Measurements from ENCODE around the gene GPR55.
"Not testable (repeated sequence)": the region's sequence is repeated elsewhere in the genome, so short reads cannot be mapped to it uniquely, and the experiment has no call there.

The GPR55 gene

DNA sequence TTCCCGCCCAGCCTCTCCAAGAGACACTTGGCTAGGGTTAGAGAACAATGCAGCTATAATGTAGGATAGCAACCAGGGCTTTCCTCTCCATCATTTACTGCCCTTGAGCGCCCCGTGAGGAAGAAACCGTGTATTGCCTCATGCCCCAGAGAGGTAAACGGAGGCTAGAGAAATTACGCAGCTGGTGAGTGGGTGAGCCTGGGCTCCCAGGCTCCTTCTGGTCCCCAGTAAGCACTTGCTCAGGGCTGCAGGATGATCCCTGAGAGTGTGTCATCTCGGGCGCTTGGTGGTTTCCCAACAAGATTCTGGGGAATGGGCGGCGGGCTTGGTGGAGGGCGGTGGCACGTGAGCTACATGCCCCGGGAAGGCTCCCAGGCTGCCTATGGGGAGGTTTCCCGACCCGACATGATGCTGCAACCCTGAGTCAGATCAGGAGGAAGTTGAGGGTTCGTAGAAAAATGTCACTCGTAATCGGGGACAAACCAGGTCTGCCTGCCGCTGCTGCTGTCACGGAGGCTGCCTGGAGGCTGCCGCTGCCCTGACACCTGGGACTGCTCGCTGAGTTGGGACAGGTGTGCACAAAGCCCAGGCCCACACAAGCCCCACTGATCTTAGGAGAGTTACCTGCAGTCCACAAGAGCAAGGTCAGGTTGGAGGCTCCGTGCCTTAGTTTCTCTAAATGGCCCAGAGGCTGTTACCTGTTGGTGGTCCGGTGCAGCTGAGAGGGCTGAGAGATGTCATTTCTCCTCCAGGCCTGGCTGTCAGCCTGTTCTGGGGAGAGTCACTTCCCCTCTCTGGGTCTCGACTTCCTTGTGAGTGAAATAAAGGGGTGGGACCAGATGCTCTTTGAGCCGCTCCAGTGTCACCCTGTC lies at the start of gene GPR55:
GPR55 (minus strand) TSS at position 773 of the 872 bp plus-strand sequence. CDS start 14,280 bp downstream, outside the sequence.
- DNase-seq: no peak

DNA sequence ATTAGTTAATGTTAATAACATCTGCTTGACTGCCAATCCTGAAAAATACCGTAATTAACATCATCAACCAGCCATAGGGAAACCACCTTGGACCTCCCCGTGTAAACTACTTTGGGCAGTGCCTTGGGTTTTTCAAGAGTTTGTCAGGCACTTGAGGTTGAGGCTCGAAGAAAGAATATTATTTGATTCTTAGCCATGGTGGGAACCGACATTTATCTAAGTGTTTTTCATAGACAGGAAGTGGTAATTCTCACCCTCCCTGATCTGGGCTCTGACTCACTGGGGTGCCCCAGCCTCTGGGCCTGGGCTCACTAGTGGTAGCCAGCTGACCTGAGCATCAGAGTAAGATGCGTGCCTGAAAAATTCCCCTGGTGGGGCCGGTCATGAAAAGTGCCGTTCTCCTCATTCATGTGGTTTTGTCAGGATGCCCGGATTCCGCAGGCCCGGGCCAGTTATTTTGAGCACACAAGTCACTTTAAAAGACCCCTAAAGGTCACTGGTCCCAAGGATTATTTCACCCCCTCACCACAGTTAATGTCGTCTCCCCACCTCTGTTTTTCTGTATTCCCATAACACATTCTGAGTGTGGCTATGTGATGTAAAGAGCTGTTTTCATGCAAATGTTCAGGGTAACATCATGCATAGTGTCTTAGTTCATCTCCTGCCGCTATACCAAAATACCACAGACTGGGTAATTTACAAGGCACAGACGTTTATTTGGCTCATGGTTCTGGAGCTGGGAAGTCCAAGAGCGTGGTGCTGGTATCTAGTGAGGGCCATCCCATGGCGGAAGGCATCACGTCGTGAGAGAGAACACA lies 49.3 kb upstream of the GPR55 start:
- no peak for DNase-seq

- no peak for DNase-seq
Observed at GRCh38 chr2:230972046-230972445, 47.0 kb upstream of the GPR55 start.

GRCh38 chr2:230969659-230970015 lies 44.6 kb upstream of the GPR55 start:
- no peak for DNase-seq

DNA sequence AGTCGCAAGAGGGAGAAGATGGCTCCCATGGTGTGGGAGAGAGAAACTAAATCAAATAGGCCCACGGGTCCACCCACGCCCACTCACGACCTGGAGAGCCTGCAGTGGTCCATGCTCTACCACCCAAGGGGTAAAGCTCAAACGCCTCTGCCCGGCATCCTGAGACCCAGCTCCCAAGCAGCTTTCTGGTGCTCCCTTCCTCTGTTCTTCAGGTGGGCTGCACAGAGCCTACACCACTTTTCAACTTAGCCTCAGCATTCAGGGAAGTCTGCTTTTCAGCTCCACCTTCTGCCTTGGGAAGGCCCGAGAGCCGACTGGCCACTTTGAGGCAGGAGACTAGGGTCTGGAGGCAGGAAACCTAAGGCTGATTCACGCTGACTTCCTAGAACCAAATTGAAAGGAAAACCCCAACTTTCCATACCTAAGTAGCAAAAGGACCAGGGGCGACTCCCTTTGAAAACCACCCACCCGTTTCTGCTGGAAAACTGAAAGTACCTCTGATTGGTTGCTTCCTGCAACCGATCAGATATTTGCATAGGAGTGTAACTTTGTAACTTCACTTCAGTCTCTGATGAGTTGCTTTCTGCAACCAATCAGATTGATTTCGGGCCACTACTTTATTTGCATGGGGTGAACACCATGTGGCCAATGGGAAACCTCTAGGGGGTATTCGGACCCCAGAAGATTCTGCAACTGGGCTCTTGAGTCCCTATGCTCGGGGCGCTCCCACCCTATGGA lies 44.0 kb upstream of the GPR55 start:
- no peak for DNase-seq

DNA sequence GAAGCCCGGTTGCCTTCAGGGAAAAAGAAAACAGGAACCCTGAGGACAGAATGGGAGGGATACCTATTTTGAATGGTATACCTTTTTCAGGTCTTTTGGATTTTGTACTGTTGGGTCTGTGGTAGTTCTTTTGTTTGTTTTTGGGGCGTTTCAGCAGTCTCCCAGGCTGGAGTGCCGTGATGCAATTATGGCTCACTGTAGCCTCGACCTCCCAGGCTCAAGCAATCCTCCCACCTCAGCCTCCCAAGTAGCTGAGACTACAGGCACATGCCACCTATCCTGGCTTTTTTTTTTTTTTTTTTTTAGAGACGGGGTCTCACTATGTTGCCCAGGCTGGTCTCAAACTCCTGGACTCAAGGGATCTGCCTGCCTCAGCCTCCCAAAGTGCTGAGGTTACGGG lies 43.3 kb upstream of the GPR55 start:
- DNase-seq: not testable (repeated sequence)

GRCh38 chr2:230967113-230967512 lies 42.1 kb upstream of the GPR55 start:
- no peak for DNase-seq

DNA sequence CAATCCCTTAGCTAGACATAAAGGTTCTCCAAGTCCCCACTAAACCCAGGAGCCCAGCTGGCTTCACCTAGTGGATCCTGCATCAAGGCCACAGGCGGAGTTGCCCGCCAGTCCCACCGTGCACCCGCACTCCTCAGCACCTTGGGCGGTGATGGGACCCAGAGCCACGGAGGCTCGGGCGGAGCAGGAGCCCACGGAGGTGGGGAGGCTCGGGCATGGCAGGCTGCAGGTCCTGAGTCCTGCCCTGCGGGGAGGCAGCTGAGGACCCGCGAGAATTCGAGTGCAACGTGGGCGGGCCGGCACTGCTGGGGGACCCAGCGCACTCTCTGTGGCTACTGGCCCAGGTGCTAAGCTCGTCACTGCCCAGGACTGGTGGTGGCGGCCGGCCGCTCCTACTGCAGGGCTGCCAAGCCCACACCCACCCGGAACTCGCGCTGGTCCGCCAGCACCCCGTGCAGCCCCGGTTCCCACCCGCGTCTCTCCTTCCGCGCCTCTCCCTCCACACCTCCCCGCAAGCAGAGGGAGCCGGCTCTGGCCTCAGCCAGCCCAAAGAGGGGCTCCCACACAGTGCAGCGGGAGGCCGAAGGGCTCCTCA lies 39.2 kb upstream of the GPR55 start:
- no peak for DNase-seq

DNA sequence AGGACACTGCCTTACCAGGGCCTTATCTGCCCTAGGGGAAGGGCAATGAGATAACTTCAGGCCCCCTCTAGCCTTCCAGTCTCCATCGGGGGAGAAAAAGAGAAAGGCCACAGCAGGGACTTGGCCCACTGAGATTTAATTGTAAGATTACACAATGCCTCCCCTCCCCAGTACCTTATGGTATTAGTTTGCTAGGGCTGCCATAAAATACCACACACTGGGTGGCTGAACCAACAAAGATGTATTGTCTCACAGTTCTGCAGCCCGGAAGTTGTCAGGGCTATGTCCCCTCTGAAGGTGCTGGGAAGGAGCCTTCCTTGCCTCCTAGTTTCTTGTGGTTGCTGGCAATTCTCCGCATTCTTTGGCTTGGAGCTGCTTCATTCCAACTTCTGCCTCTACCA lies 36.0 kb upstream of the GPR55 start:
- DNase-seq: no peak

GRCh38 chr2:230960026-230960425 lies 35.0 kb upstream of the GPR55 start:
- no peak for DNase-seq

DNA sequence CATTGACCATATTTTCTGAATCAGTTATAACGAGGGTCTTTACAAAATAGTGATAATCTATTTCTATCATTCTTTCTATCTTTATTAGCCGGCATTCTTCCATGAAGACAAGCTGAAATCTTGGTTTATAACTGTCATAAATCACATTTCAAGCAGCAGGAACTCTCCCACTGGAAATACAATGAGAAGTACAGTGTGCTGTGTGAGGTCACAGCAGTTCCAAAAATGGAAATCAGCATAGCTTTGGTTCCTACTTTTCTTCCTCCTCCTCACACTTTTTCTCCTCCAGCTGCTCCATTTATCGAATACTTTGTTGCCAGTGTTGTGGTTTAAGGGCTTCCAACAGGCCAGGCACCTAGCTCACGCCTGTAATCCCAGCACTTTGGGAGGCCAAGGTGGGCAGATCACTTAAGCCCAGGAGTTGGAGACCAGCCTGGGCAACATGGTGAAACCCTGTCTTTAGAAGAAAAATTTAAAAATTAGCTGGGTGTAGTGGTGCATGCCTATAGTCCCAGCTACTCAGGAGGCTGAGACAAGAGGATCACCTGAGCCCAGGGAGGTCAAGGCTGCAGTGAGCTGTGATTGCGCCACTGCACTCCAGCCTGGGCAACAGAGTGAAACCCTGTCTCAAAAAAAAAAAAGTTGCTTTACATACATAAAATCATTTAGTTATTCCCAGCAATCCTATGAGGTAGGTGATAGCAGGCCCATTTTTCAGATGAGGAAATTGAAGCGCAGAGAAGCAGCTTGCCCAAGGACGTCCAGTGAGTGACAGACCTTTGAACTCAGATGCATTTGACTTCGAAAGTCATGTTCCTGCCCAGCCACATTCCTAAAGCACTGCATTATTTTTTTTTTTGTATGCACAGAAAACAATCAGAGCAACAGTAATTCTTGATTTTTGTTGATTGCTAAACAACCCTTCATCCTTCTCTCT lies 34.0 kb upstream of the GPR55 start:
- no peak for DNase-seq

GRCh38 chr2:230957756-230958391 lies 32.8 kb upstream of the GPR55 start:
- no peak for DNase-seq

DNA sequence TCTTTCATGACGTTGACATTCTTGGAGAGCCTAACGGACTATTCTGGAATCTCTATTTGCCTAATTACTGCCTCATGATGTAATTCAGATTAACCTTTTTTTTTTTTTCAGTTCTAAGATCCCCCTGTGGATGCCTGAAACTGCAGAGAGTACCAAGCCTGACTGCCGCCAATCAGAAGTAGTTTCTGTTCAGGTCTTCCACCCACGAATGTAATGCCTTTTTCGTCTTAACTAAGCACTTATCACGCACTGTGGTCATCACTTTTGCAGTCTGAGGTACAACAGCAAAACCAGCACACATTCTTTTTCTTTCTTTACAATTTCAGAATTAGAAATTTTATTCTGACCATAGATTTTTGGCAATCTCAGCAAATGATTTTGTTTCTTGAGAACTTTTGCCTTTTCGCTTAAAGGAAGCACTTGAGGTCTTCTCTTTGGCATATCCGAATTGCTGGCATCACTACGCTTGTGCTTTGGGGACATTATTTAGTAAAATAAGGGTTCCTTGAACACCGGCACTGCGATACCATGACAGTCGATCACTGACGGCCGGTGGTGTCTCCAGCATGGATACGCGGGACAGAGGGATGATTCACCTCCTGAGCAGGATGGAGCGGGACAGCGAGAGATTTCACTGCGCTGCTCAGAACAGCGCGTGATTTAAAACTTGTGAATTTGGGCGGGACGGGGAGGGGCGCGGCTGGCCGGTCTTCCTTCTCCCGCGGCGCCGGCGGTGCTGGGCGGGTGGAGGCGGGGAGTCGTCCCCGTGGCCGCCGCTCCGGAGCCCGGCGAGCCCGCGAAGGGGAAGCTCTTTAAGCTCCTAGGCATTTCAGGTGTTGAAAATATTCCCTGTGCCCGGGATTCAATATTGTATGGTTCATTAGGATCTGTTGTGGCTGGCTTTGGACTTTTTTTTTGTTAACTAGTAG lies 32.0 kb upstream of the GPR55 start:
- no peak for DNase-seq

GRCh38 chr2:230955163-230955737 lies 30.2 kb upstream of the GPR55 start:
- DNase-seq: no peak

DNA sequence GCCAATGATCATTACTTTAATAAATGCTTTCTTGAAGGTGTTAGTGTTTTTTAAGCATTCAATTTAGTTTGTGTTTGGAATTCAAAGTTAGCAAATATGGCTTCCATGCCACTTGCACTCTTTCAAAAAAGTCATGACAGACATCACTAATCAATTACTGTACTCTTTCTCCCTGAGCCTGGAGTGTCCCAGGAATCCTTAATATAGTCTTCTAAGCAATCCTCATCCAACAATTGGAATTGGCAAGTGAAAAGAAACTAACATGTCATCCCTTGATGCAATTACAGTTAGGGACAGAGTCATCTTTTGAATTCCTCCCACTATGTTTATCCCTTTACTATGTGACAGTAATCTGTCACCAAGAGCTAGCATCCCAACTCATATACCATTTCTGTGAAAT lies 29.7 kb upstream of the GPR55 start:
- DNase-seq: no peak

DNA sequence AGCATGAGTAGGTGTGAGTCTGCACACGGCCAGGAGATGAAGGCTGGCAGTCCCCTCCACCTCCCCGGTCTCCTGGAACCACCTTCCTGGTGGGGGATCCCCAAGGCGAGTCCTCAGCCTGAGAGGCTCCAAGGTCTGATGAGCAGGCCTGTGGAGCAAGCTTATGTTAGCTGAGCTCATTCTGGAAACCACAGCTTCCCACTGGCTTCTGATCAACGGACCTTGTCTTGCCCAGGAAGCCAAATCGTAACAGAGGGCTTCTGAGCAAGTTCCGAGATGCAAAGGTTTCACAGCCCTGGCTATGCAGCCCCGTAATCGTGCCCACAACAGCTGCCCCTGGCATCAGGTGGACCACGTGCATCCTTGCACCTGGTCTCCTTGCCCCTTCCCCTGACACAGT lies 28.8 kb upstream of the GPR55 start:
- no peak for DNase-seq

DNA sequence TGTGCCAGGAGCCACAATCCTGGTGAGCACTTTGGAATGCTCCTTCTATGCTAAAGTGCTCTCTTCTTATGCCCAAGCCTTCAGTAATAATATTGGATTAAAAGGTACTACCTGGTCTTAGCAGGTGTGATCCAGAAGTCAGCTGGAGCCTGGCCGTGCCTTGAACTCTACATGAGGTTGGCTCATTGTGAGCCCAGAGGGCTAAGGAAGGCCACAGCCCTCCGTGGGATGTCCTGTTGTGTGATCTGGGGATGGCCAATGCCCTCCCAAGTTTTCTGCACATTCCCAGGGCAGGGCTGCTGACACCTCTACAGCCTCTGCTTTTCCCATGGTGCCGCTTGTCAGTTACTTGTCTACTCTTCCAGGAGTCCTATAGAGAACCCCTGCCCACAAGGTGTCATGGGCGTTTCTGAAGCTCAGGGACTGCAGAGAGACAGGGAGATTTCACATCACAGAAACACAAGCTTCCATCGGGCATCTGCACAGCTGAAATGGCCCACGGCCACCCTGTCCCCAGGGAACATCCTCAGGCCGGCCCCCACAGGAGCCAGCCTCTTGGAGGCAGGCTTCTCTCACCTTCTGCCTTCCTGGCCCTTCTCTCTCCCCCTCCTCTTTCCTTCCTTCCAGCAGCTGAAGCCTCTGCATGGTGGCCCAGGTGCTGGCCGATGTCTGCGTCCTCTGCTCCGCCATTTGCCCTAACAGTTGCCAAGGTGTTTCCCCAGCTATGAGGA lies 27.3 kb upstream of the GPR55 start:
- no peak for DNase-seq

DNA sequence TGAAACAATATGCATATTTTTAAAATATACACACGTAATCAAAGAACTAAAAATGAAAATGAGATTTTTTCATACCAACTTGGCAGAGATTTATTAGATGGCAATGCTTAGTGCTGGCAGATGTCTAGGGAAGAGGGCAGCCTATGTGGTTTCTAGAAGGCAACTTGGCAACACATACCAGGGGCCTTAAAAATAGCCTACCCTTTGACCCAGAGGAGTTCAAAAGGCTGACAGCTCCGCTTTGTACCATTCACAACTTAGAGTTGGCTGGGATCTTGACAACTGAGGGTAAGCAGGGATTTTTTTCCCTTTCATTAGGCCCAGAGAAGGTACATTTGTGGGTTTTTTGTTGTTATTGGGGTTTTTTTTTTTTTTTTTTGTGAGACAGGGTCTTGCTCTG lies 26.4 kb upstream of the GPR55 start:
- no peak for DNase-seq

DNA sequence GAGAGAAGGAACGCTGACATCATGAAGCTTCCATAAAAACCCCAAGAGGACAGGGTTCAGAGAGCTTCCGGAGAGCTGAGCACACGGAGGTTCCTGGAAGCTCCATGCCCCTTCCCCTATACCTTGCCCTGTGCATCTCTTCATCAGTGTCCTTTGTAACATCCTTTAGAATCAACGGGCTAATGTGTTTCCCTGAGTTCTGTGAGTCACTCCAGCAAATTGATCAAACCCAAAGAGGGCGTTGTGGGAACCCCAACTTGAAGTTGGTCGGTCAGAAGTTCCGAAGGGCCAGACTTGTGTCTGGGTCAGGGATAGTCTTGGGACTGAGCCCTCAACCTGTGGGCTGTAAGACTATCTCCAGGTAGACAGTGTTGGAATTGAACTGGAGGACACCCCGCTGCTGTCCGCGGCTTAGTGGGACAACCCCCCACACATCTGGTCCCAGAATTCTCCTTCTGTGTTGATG lies 25.9 kb upstream of the GPR55 start:
- DNase-seq: no peak

Data from NCI-H1092 (cell line).